HG03103 (cell line): ENCODE data around the gene DACH1.

ENCODE experiments used
- ATAC-seq: cut with Tn5 transposase; IDR thresholded peaks from one replicate; pipeline ENCODE4 v1.9.1; 2021; ENCODE audit warnings: low read depth; ENCODE audit not compliant: unreplicated experiment

DACH1 gene

GRCh38 chr13:71597150-71597549 lies 269.9 kb downstream of the DACH1 start:
- ATAC-seq, result no peak

- ATAC-seq, result no peak
These were observed 270.9 kb downstream of the DACH1 start for GRCh38 chr13:71596116-71596515.

GRCh38 chr13:71593566-71593965 lies 273.4 kb downstream of the DACH1 start:
- no peak for ATAC-seq

GRCh38 chr13:71591374-71591773 lies 275.6 kb downstream of the DACH1 start:
- no peak for ATAC-seq

- ATAC-seq, result no peak
These were observed 276.3 kb downstream of the DACH1 start for GRCh38 chr13:71590654-71591148.

- ATAC-seq, result no peak
These were observed 278.0 kb downstream of the DACH1 start for GRCh38 chr13:71589032-71589431.

- ATAC-seq, result no peak
These were observed 279.2 kb downstream of the DACH1 start for GRCh38 chr13:71587817-71588216.

GRCh38 chr13:71587193-71587592 lies 279.8 kb downstream of the DACH1 start:
- no peak for ATAC-seq

GRCh38 chr13:71583581-71583980 lies 283.4 kb downstream of the DACH1 start:
- ATAC-seq, result no peak

- ATAC-seq, result no peak
These were observed 286.4 kb downstream of the DACH1 start for GRCh38 chr13:71580614-71581013.

- no peak for ATAC-seq
These were observed 289.0 kb downstream of the DACH1 start for GRCh38 chr13:71578048-71578447.

GRCh38 chr13:71577127-71577526 lies 289.9 kb downstream of the DACH1 start:
- no peak for ATAC-seq

GRCh38 chr13:71576571-71576970 lies 290.4 kb downstream of the DACH1 start:
- ATAC-seq, result no peak

- ATAC-seq, result no peak
These were observed 320.1 kb downstream of the DACH1 start for GRCh38 chr13:71546881-71547280.

GRCh38 chr13:71540098-71540497 lies 326.9 kb downstream of the DACH1 start:
- ATAC-seq, result no peak

GRCh38 chr13:71536201-71536600 lies 330.8 kb downstream of the DACH1 start:
- no peak for ATAC-seq

- no peak for ATAC-seq
These were observed 342.2 kb downstream of the DACH1 start for GRCh38 chr13:71524613-71525304.

- no peak for ATAC-seq
These were observed 342.8 kb downstream of the DACH1 start for GRCh38 chr13:71524245-71524612.

- ATAC-seq, result no peak
These were observed 344.0 kb downstream of the DACH1 start for GRCh38 chr13:71522941-71523526.

- ATAC-seq, result no peak
These were observed 350.0 kb downstream of the DACH1 start for GRCh38 chr13:71517004-71517403.

GRCh38 chr13:71516521-71516920 lies 350.5 kb downstream of the DACH1 start:
- no peak for ATAC-seq

GRCh38 chr13:71515744-71516038 lies 351.3 kb downstream of the DACH1 start:
- no peak for ATAC-seq
